ENCODE results near the gene PIGC.

The PIGC gene

DNA sequence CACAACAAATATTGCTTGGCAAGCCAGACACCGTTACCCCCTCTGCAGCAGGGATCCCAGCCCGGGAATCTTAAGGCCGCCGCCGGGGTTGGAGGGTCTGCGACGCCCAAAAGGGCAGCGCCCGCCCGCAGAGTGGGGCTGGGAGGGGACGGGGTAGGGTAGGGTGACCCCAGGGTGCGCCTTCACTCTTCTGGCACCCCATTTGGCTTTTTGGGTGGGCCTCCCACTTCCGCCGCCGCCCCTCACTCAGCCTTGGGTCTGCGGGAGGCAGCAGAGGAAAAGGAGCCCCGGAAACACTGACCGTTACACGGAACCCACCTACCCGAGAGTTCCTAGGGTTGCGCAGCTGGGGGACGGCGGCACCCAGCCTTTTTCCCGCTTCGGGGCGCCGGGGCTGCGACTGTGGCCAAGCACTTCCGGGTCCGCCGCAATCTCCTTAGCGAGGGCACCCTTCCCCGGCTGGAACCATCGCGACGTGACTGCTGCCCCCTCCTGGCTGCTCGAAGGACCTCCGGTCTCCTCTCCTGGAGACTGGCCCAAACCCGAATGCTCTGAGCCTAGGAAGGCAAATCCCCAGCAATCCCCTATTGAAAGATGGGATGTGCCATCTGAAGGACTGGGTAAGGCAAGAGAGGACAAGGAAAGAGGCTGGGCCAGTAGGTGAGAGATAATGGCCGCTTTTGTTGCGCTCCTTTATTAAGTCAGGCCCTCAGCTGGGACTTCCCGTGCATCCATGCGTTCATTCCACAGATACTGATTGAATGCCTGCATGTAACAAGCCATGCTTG, at the start of gene PIGC:
Gene PIGC (minus strand): TSS at position 404 of the 788 bp plus-strand sequence. CDS start 1,447 bp downstream, outside the sequence.
- peak; percentile 87 for DNase-seq

DNA sequence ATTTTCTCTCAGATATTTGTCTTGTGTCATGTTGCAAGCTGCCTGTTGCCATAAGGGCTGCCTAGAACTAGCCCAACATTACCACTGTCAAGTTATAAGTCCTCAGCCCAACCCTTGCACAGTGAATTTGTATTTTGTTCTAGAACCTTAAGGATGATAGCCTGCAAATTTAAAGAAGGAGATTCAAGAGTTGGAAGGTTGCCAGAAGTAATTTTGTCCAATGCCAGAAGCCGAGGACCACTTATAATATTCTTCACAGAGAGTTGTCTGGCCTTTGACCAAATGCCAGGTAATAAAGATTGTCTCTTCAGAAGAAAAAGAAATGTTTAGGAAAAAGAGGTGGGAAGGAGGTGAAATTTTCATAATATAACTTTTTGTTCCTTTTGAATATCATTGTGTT, 48.6 kb upstream of the PIGC start:
- no peak for DNase-seq

- DNase-seq: no peak
Observed at GRCh38 chr1:172489847-172490246, 46.0 kb upstream of the PIGC start.

DNA sequence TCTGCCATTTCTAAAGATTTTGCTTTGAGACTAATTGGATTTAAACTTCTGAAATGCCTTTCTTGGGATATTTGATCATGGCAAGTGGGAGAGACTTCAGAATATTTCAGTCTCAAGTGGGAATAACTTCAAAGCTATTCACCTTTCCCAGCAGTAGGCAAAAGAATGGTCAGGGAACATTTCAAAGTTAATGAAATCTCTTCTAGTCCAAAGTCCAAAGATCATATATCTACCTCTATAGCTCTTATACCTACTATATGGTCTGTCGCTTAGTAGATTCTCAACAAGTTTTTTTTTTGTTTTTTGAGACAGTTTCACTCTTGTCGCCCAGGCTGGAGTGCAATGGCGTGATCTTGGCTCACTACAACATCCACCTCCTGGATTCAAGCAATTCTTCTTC, 44.5 kb upstream of the PIGC start:
- DNase-seq: no peak

DNA sequence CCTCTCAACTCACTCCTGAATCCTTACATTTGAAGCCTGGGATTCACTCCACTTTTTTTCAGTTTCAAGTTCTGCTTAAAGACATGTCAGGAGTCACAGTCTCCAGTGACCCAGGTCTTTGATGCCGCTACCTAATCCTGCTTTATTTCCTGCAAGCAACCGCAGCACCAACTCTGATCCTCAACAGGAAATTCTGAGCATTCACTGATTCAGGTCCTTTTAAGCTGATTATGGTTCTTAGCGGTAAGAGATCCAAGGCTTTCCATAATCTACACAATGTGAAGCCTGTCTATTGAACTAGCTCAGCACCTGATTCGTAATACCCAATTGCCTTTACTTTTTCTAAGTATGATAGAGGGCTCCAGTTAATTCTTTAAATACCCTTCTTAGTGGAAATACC, 43.7 kb upstream of the PIGC start:
- DNase-seq: no peak

GRCh38 chr1:172486805-172487454, 43.1 kb upstream of the PIGC start:
- no peak for DNase-seq

GRCh38 chr1:172485626-172486025, 41.8 kb upstream of the PIGC start:
- no peak for DNase-seq

DNA sequence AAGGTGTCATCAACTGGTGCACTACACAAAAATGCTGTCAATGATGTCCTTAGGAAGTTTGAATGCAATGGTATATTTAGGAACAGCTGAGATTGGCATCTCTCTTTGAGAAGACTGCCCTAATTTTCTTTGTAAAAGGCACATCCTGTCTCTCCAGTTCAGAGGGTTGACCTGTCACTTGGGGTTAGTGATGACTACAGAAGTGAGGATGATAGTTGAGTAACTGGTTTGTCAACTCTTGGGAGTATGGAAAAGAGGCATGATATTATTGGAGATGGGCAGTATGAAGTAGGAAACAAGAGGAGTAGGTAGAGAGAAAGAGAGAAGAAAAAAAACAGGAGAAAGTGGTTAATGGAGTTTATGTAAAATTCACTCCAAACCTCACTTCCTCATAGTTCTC, 40.4 kb upstream of the PIGC start:
- DNase-seq: no peak

GRCh38 chr1:172483448-172483847, 39.6 kb upstream of the PIGC start:
- DNase-seq: no peak

DNA sequence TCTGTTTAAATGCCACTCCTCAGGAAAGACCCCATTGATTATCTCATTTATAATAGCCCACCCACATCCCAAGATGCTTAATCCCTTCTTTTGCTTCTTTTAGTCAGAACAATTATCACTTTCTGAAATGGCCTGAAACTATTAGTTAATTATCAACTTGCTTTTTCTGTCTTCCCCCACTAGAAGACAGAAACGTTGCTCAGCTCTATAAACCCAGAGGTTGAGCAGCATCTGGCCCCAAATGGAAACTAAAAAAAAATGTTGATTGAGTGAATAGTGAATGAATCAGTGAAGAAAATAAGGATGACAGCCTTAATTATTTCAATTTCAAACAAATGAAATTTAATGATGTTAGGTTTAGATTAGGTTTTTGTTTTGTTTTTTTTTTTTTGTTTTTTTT, 38.2 kb upstream of the PIGC start:
- DNase-seq: no peak

- DNase-seq: no peak
Observed at GRCh38 chr1:172480431-172480830, 36.6 kb upstream of the PIGC start.

- DNase-seq: no peak
Observed at GRCh38 chr1:172478485-172478884, 34.6 kb upstream of the PIGC start.

GRCh38 chr1:172477741-172478140, 33.9 kb upstream of the PIGC start:
- no peak for DNase-seq

GRCh38 chr1:172477216-172477615, 33.3 kb upstream of the PIGC start:
- DNase-seq: no peak

DNA sequence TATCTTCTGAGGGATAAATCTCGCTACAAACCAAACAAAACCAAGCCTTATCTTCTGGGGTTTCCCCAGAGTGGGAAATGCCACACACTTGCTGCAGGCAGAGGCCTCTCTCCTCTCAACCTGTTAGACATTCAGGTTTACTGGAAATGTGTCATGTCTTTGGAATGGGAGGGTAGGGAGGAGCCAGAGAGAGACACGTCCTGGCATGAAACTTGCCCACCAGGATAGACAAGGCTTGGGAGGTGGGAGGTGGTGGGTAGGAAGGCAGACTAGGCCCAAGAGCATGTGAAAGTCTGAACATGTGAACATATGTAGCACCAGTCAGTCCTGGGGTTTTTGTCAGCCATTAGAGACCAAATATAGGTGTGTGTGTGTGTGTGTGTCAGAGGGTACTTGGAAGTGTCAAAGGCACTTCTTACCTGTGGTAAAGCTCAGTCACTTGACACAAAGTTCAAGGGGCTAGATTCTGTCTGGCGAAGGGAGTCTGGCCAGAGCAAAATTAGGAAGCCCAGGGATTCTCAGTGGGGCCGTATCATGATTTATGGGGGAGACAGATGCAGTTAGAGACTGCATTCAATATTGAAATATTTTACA, 32.4 kb upstream of the PIGC start:
- no peak for DNase-seq

DNA sequence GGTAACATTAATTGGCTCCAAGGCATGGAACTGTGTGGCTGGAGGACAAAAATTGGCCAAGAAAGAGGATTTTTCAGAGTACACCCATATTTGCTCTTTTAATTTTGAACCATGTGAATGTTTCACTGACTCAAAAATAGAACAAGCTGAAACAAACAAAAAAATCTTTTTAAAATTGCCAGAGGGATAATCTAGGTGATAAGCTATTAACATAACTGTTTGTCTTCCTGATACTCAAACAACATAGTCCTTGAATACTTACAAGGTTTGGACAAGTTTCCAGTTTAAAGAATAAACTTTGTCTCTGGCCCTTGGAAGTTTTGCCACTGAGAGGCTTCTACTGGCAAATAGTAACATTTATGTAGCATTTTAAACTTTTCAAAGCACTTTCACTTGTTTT, 30.0 kb upstream of the PIGC start:
- no peak for DNase-seq

DNA sequence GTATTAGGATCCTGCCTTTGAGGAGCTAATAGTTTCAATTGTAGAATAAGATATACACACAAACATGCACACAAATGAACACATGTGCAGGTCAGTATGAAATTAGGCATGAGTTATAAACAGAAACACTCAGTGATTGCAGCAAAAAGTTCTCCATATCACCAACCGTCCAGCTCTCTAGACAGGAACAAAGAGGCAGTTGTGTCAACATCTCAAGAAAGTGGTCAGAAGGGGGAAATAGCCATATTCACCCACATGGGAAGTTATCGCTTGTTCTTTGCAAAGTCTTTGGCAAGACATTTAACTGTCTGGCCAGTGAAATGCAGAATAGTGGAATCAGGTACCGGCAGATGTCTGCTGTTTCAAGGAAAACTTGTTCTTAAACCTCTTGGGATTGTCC, 29.4 kb upstream of the PIGC start:
- no peak for DNase-seq

GRCh38 chr1:172472495-172472894, 28.6 kb upstream of the PIGC start:
- no peak for DNase-seq

GRCh38 chr1:172471666-172472065, 27.8 kb upstream of the PIGC start:
- no peak for DNase-seq

- DNase-seq: no peak
Observed at GRCh38 chr1:172470149-172470548, 26.3 kb upstream of the PIGC start.

DNA sequence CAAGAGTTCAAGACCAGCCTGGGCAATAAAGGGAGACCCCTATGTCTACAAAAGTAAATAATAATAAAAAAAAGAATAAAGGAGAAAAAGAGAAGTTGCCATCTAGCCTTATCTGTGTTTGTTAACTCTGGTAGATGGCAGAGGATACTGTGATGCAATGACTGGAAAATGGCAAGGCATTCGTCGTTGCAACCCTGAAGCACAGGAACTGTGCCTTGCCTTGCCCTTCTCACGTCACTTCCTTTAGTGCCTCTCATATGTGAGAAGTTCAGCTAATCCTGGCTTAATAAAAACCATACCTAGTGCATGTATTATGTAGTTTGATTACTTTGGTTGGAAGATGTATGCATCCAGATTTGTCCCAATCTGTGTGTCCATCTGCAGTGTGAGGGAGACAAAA, 25.8 kb upstream of the PIGC start:
- DNase-seq: no peak

- no peak for DNase-seq
Observed at GRCh38 chr1:172468296-172468695, 24.4 kb upstream of the PIGC start.

GRCh38 chr1:172467446-172467845, 23.6 kb upstream of the PIGC start:
- no peak for DNase-seq

DNA sequence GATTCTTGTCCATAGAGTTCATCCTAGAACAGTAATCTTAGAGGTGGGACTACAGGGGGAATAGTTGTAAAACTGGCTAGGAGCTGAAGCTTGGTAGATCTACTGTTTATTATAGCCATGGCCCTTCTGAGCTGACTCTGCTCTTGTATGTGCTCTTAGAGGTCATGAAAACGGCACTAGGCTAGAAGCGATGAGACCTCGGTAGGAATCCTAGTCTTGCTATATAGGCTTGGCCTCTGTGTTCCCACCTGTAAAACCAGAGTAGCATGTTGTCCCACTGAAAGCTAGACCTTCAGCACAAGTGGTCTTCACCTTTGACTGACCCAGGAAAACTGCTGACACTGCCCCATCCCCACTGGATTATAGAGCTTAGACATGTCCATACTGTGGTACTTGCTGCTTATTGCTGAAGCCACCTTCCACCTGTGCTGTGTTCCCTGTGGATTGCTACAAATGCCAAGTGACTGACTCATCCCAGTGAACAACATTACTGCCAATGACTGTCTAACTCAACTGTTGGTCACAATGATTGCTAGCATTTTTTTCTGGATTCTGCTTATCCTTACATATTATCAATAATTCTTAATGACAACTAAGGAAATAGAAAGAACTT, 23.0 kb upstream of the PIGC start:
- no peak for DNase-seq

Data from midbrain (tissue), 1 donor.